Calu3 (cell line): ENCODE results near the gene RANBP3. TPM values are rescaled to one million over a fixed set of nuclear protein-coding genes. Genes with fewer than 3 reads are reported as not detected.

Experiments used
- BruUV-seq: library from RNA; stranded (reverse); fragments of 400-500 nt; replicated peaks from 2 replicates; lab custom pipeline; 2021; lab: Mats Ljungman, UMichigan
- CTCF ChIA-PET: fragments of 300-600 bp; sonication (Branson Sonifier 250); formaldehyde crosslinking; loops from one replicate; lab custom pipeline; 2022; ENCODE audit warnings: antibody characterized with exemption; lab: Charles Lee
- DNase-seq: peaks from one replicate; pipeline ENCODE4 v3.0.0; 2022
- H3K27ac Mint-ChIP-seq: one replicate; pipeline ENCODE4 v1.8.0; 2022; ENCODE audit warnings: mixed read lengths; ENCODE audit not compliant: unreplicated experiment
- H3K27me3 Mint-ChIP-seq: one replicate; pipeline ENCODE4 v1.8.0; 2022; ENCODE audit warnings: mixed read lengths; ENCODE audit not compliant: unreplicated experiment
- H3K36me3 Mint-ChIP-seq: one replicate; pipeline ENCODE4 v1.8.0; 2022; ENCODE audit warnings: mild to moderate bottlenecking, moderate library complexity, mixed read lengths; ENCODE audit not compliant: insufficient read depth, unreplicated experiment
- H3K4me1 Mint-ChIP-seq: one replicate; pipeline ENCODE4 v1.8.0; 2022; ENCODE audit warnings: mild to moderate bottlenecking, low read depth, mixed read lengths; ENCODE audit not compliant: unreplicated experiment
- H3K4me3 Mint-ChIP-seq: one replicate; pipeline ENCODE4 v1.8.0; 2022; ENCODE audit warnings: mild to moderate bottlenecking, low read depth, moderate library complexity, mixed read lengths; ENCODE audit not compliant: unreplicated experiment
- H3K9me3 Mint-ChIP-seq: one replicate; pipeline ENCODE4 v1.8.0; 2022; ENCODE audit warnings: low read depth, mixed read lengths; ENCODE audit not compliant: unreplicated experiment
- CTCF ChIP-seq: fragments of 200-600 bp; IDR thresholded peaks from one replicate; pipeline ENCODE4 v1.8.0; 2022; ENCODE audit warnings: antibody characterized with exemption; ENCODE audit not compliant: unreplicated experiment
- intact Hi-C: fragments of 100-400 bp; cut with micrococcal nuclease; formaldehyde crosslinking; loops from one replicate; pipeline ENCODE4 v1.10.0; 2022; ENCODE audit not compliant: unreplicated experiment
- total RNA-seq: library from RNA; stranded (reverse); gene quantifications from 2 replicates; pipeline ENCODE4 v1.2.3, GENCODE V29; 2022

Gene RANBP3
- total RNA-seq, 1 experiment from 2014 or later, result 58.4 TPM

GRCh38 chr19:5922161-5922545 lies 55.8 kb downstream of the RANBP3 start:
- CTCF ChIA-PET, result no interaction called here
- Mint-ChIP-seq H3K27ac (no peak overlapping the region), H3K4me3 (no peak overlapping the region), H3K36me3 (peaks cover 31% of the 10 kb centered on the region), H3K9me3 (no peaks in the 10 kb centered on the region), H3K27me3 (no peaks in the 10 kb centered on the region), H3K4me1 (no peaks in the 10 kb centered on the region)
- intact Hi-C loops, result no loop called here
- TF ChIP-seq CTCF, result no peak
- BruUV-seq, result no TSS peak
- DNase-seq, result no peak

- H3K27me3 Mint-ChIP-seq, result no peaks in the 10 kb centered on the region
- peaks cover 35% of the 10 kb centered on the region for H3K36me3 Mint-ChIP-seq
- CTCF ChIA-PET, result interaction anchor here (0.7 kb wide), 1 partner anchor 125 kb away, joined by 3 read pairs; no protein-coding TSS in a partner anchor
- TF ChIP-seq CTCF, result no peak
- intact Hi-C loops, result no loop called here
- BruUV-seq, result no TSS peak
- H3K4me3 Mint-ChIP-seq, result no peak overlapping the region
- no peak for DNase-seq
- H3K4me1 Mint-ChIP-seq, result no peaks in the 10 kb centered on the region
- H3K27ac Mint-ChIP-seq, result no peak overlapping the region
- no peaks in the 10 kb centered on the region for H3K9me3 Mint-ChIP-seq
These were observed 56.3 kb downstream of the RANBP3 start for GRCh38 chr19:5921516-5922160.

- no TSS peak for BruUV-seq
- CTCF ChIA-PET, result interaction anchor here (0.6 kb wide), 1 partner anchor 103 kb away, joined by 5 read pairs; no protein-coding TSS in a partner anchor
- TF ChIP-seq CTCF, result no peak
- DNase-seq, result no peak
- Mint-ChIP-seq H3K4me3 (no peak overlapping the region), H3K27me3 (no peaks in the 10 kb centered on the region), H3K4me1 (no peaks in the 10 kb centered on the region), H3K9me3 (no peaks in the 10 kb centered on the region), H3K36me3 (peaks cover 61% of the 10 kb centered on the region), H3K27ac (no peak overlapping the region)
- intact Hi-C loops, result no loop called here
These were observed 59.4 kb downstream of the RANBP3 start for GRCh38 chr19:5918463-5919079.

- CTCF ChIA-PET, result no interaction called here
- no TSS peak for BruUV-seq
- Mint-ChIP-seq H3K4me1 (no peaks in the 10 kb centered on the region), H3K9me3 (no peaks in the 10 kb centered on the region), H3K36me3 (peaks cover 52% of the 10 kb centered on the region), H3K27me3 (no peaks in the 10 kb centered on the region), H3K27ac (no peak overlapping the region), H3K4me3 (no peak overlapping the region)
- intact Hi-C loops, result no loop called here
- DNase-seq, result no peak
- no peak for TF ChIP-seq CTCF
These were observed 60.4 kb downstream of the RANBP3 start for GRCh38 chr19:5917431-5918107.
